GM18870 (cell line): ENCODE measurements around the gene OVOL2.
A peak's percentile ranks its signal among the peaks of the same experiment; 100 is the strongest.

ENCODE experiments used
- ATAC-seq: cut with Tn5 transposase; IDR thresholded peaks from one replicate; pipeline ENCODE4 v1.9.1; 2021; ENCODE audit warnings: moderate library complexity; ENCODE audit not compliant: unreplicated experiment

OVOL2 gene

DNA sequence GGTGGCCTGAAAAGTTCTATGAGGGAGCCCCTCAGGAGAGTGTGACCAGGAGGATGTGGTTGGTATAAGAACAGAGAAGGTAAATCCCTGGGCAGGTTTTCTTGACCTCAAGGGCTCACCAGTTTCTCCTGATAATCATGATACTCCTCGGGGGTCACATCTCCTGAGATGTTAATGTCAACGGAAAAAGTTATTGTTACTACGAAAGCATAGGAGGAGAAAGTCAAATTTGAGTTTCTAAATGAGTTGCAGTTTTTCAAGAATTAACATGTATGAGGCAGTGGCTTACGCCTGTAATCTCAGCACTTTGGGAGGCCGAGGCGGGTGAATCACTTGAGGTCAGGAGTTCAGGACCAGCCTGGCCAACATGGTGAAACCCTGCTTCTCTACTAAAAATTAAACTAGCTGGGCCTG lies 65.5 kb downstream of the OVOL2 start:
- peak; percentile 49 for ATAC-seq

DNA sequence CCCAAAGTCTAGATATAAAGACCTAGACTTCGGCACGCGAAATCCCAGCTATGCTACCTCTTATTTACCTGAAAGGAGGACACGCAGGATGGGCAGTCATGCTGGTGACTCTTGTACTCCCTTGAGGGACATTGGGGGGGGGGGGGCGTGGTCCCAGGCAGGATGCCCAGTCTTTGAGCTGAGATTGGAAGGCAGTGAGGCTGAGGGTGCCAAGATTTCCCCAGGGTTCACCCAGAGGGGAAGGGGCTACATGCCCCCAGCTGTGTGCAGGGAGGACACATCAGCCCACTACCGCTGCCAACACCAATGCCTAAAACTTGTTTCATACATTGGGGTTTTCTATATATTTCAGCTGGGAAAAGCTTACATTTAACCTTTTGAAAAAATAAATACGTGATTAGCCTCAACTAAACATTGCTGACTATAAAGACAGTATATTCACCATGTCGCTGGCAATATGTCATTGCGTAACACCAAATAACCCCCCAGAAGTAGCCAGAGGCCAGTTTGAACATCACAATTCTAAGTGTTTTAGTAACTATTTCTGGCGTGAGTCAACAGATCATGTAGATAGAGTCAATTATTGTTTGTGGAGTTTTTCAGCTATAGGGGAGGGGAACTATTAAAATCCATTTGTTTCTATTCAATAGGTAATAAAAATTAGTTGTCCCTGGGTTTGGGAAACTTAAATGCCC lies 67.3 kb downstream of the OVOL2 start:
- ATAC-seq: no peak

- ATAC-seq: no peak
These were observed 69.7 kb downstream of the OVOL2 start for GRCh38 chr20:17987988-17988387.

DNA sequence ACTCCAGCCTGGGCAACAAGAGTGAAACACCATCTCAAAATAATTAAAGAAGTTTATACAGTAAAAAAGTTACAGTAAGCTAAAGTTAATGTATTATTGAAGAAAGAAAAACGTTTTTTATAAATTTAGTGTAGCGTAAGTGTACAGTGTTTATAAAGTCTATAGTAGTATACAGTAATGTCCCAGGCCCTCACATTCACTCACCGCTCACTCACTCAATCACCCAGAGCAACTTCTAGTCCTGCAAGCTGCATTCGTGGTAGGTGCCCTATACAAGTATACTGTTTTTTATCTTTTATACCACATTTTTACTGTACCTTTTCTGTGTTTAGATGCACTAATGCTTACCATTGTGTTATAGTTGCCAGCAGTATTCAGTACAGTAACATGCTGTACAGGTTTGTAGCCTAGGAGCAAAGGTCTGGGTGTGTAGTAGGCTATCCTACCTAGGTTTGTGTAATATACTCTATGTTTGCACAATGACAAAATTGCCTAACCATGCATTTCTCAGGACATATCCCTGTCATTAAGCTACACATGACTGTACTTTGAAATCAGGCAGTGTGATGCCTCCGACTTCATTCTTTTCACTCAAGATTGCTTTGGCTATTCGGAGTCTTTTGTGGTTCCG lies 72.2 kb downstream of the OVOL2 start:
- ATAC-seq: no peak

- no peak for ATAC-seq
These were observed 81.4 kb downstream of the OVOL2 start for GRCh38 chr20:17976305-17976704.
